K562 (cell line): ENCODE data around the gene LTA. TPM values are rescaled to one million over a fixed set of nuclear protein-coding genes. Genes with fewer than 3 reads are reported as not detected.
A peak's percentile ranks its signal among the peaks of the same experiment; 100 is the strongest.

Experiments
- ATAC-seq: fragments of 200-7000 bp; cut with Tn5 transposase; 3 replicates; pipeline ENCODE4 v1.9.1; 2020; ENCODE audit warnings: moderate library complexity
- BruUV-seq: library from RNA; stranded (reverse); fragments of 400-500 nt; replicated peaks from 2 replicates; lab custom pipeline; 2021; lab: Mats Ljungman, UMichigan
- CTCF ChIA-PET: fragments of 300-600 bp; formaldehyde crosslinking; extraction: SDS; loops from one replicate; lab custom pipeline; 2021; ENCODE audit warnings: low intra/inter-chr PET ratio; lab: Yijun Ruan, JAX
- POLR2A ChIA-PET: fragments of 300-600, 350-650 bp; sonication (Branson Sonifier 250); formaldehyde crosslinking; extraction: SDS; loops from one replicate; lab custom pipeline; 2021; ENCODE audit warnings: antibody characterized with exemption, inconsistent platforms; lab: Yijun Ruan, JAX
- DNase-seq, 4 experiments: peaks; one replicate each; pipeline versions ENCODE4 v3.0.0 to v3.0.0-alpha.2; 2011 to 2018; ENCODE audit warnings: low spot score in 3 of 4, mixed read lengths in 3 of 4; ENCODE audit errors: extremely low read depth in 1 of 4
- FAIRE-seq: peaks from 2 replicates; lab custom pipeline; 2011; peaks lifted over from hg19 to GRCh38; lab: Jason Lieb, UNC
- H2AFZ ChIP-seq: 2 replicates; pipeline ENCODE4 v1.6.0; 2011; ENCODE audit warnings: low read depth, low read length, control low read depth, inconsistent platforms
- H3K27ac ChIP-seq: fragments of 200-600 bp; 3 replicates; pipeline ENCODE4 v1.8.0; 2011; ENCODE audit warnings: low read depth, mild to moderate bottlenecking, control low read depth, inconsistent platforms, low read length, moderate library complexity, mixed read lengths; ENCODE audit errors: extremely low read depth
- H3K27me3 ChIP-seq, 2 experiments: fragments of 300-600 bp in 1 of 2; 2 replicates in 1 of 2; 3 replicates in 1 of 2; pipeline versions ENCODE4 v1.6.0 to v1.8.0; 2011; ENCODE audit warnings: inconsistent platforms in 2 of 2, low read length in 2 of 2, mild to moderate bottlenecking in 1 of 2, mixed read lengths in 1 of 2, moderate library complexity in 1 of 2; ENCODE audit not compliant: control insufficient read depth in 2 of 2, insufficient read depth in 2 of 2
- H3K36me3 ChIP-seq: fragments of 300-600 bp; 3 replicates; pipeline ENCODE4 v1.8.0; 2011; ENCODE audit warnings: mild to moderate bottlenecking, low read length, inconsistent platforms; ENCODE audit not compliant: control insufficient read depth, insufficient read depth
- H3K4me1 ChIP-seq, 2 experiments: fragments of 200-600 bp in 1 of 2; replicated peaks in 1 of 2; 2 replicates in 1 of 2; 3 replicates in 1 of 2; pipeline versions ENCODE4 v1.5.1 to v1.8.0; 2011; ENCODE audit warnings: inconsistent platforms in 2 of 2, low read length in 2 of 2, mild to moderate bottlenecking in 1 of 2, mixed read lengths in 1 of 2, moderate library complexity in 1 of 2; ENCODE audit not compliant: control insufficient read depth in 2 of 2, insufficient read depth in 2 of 2
- H3K4me2 ChIP-seq: 2 replicates; pipeline ENCODE4 v1.6.1; 2011; ENCODE audit warnings: low read length, control low read depth, inconsistent platforms, mixed read lengths; ENCODE audit not compliant: insufficient read depth
- H3K4me3 ChIP-seq: fragments of 200-600 bp; sonication (generic), shearing (Covaris generic); 2 replicates; pipeline ENCODE4 v1.5.1; 2016; ENCODE audit warnings: control low read depth, inconsistent platforms
- H3K79me2 ChIP-seq: fragments of 200-600 bp; 3 replicates; pipeline ENCODE4 v1.8.0; 2011; ENCODE audit warnings: low read length, inconsistent platforms; ENCODE audit not compliant: control insufficient read depth, insufficient read depth
- H3K9ac ChIP-seq, 2 experiments: 2 replicates each; pipeline versions ENCODE4 v1.6.0 to v1.6.1; 2011; ENCODE audit warnings: low read depth in 2 of 2, low read length in 2 of 2, control low read depth in 1 of 2, inconsistent platforms in 1 of 2, mild to moderate bottlenecking in 1 of 2, mixed read lengths in 1 of 2; ENCODE audit not compliant: insufficient read depth in 1 of 2
- H3K9me1 ChIP-seq: one replicate; pipeline ENCODE4 v1.6.0; 2011; ENCODE audit warnings: inconsistent platforms, mild to moderate bottlenecking, low read length, moderate library complexity; ENCODE audit not compliant: control insufficient read depth, insufficient read depth
- H3K9me3 ChIP-seq: replicated peaks from 2 replicates; pipeline ENCODE4 v1.5.1; 2011; ENCODE audit warnings: low read depth, low read length, inconsistent platforms; ENCODE audit not compliant: control insufficient read depth, insufficient read depth
- H4K20me1 ChIP-seq: replicated peaks from 2 replicates; pipeline ENCODE4 v1.6.1; 2011; ENCODE audit warnings: low read length, inconsistent platforms, mixed read lengths; ENCODE audit not compliant: control insufficient read depth, insufficient read depth
- CC2D1A ChIP-seq: fragments of 450-650 bp; IDR thresholded peaks from 2 replicates; pipeline ENCODE4 v1.6.1; 2017; ENCODE audit warnings: mild to moderate bottlenecking
- CHD1 ChIP-seq: fragments of 200-600 bp; sonication (generic); IDR thresholded peaks from one replicate; pipeline ENCODE4 v1.6.1; 2012; ENCODE audit warnings: mild to moderate bottlenecking, moderate library complexity, low read length, inconsistent platforms
- CREB1 ChIP-seq, 2 experiments: sonication (generic) in 1 of 2; formaldehyde crosslinking in 1 of 2; IDR thresholded peaks; 2 replicates each; pipeline versions ENCODE4 v1.6.1 to v1.8.0; 2012 to 2022; ENCODE audit warnings: inconsistent platforms in 1 of 2, mild to moderate bottlenecking in 1 of 2, missing genetic modification reagents in 1 of 2, moderate library complexity in 1 of 2
- ETV5 ChIP-seq: sonication (generic); formaldehyde crosslinking; IDR thresholded peaks from 2 replicates; pipeline ENCODE4 v1.4.0; 2020; ENCODE audit warnings: low read depth, mild to moderate bottlenecking, missing genetic modification reagents
- FOXJ2 ChIP-seq: fragments of 200-800 bp; sonication (Bioruptor generic); IDR thresholded peaks from 2 replicates; pipeline ENCODE4 v1.6.1; 2016; ENCODE audit warnings: missing genetic modification characterization, missing compliant biosample characterization
- IFI16 ChIP-seq: fragments of 250-450 bp; sonication (Bioruptor Pico); IDR thresholded peaks from 2 replicates; pipeline ENCODE4 v2.1.2; 2022; ENCODE audit warnings: mild to moderate bottlenecking, inconsistent platforms
- MYC ChIP-seq, 2 experiments: fragments of 250-450 bp in 1 of 2; sonication (Bioruptor Pico) in 1 of 2; IDR thresholded peaks; 2 replicates each; pipeline versions ENCODE4 v1.5.1 to v1.6.1; 2012 to 2021; ENCODE audit warnings: low read depth in 2 of 2, borderline replicate concordance in 1 of 2, improper control_type of control experiment in 1 of 2, low read length in 1 of 2, mild to moderate bottlenecking in 1 of 2, moderate library complexity in 1 of 2
- NELFE ChIP-seq: IDR thresholded peaks from 2 replicates; pipeline ENCODE4 v1.6.1; 2011; ENCODE audit warnings: mild to moderate bottlenecking; ENCODE audit not compliant: insufficient read depth, insufficient read length
- POLR2AphosphoS2 ChIP-seq: IDR thresholded peaks from 2 replicates; pipeline ENCODE4 v1.6.1; 2012; ENCODE audit warnings: low read length, improper control_type of control experiment
- STAG1 ChIP-seq: sonication (generic); formaldehyde crosslinking; IDR thresholded peaks from 2 replicates; pipeline ENCODE4 v1.5.0; 2020; ENCODE audit warnings: missing genetic modification reagents, borderline replicate concordance
- ZBTB5 ChIP-seq: fragments of 450-650 bp; IDR thresholded peaks from 2 replicates; pipeline ENCODE4 v1.6.1; 2017; ENCODE audit warnings: antibody characterized with exemption
- ZNF3 ChIP-seq: fragments of 250-450 bp; sonication (Bioruptor Pico); IDR thresholded peaks from 2 replicates; pipeline ENCODE4 v1.5.0; 2021; ENCODE audit warnings: mild to moderate bottlenecking, moderate library complexity
- ZNF311 ChIP-seq: fragments of 250-450 bp; sonication (Bioruptor Pico); IDR thresholded peaks from 2 replicates; pipeline ENCODE4 v1.4.0; 2020; ENCODE audit warnings: mild to moderate bottlenecking, moderate library complexity
- ZNF75A ChIP-seq: fragments of 450-650 bp; formaldehyde crosslinking; IDR thresholded peaks from 2 replicates; pipeline ENCODE4 v1.4.0; 2020; ENCODE audit warnings: mild to moderate bottlenecking
- WGBS: fragments of 100-300 bp; shearing (Covaris generic); methylation state at CpG from one replicate; pipeline ENCODE4 v1.1.6; 2016; ENCODE audit warnings: low coverage, mixed read lengths; ENCODE audit not compliant: insufficient coverage; ENCODE audit errors: missing lambda C conversion rate; 5-methylcytosine and 5-hydroxymethylcytosine counted together
- in situ Hi-C: fragments of 300-500 bp; cut with MboI; formaldehyde crosslinking; loops from 4 replicates; pipeline ENCODE4 v1.15.0; 2018; ENCODE audit warnings: inconsistent platforms, mixed read lengths
- intact Hi-C: fragments of 100-400 bp; cut with micrococcal nuclease; formaldehyde crosslinking; loops from 2 replicates; pipeline ENCODE4 v1.14.2; 2022
- polyA plus RNA-seq, 8 experiments: library from polyadenylated mRNA; depleted of rRNA in 4 of 8; stranded (reverse) in 5 of 8; unstranded in 3 of 8; fragments of >200 nt; fragmentation: Nextera tagmentation in 2 of 8; fragmentation: Illumina TruSeq in 1 of 8; extraction: Ambion mirVana in 2 of 8; extraction: Trizol in 1 of 8; gene quantifications; 2 replicates each; pipeline versions ENCODE4 v1.2.1 to v1.2.3, GENCODE V29; 2011 to 2014; ENCODE audit warnings: inconsistent platforms in 1 of 8, missing spikeins in 1 of 8
- total RNA-seq, 7 experiments: library from RNA; depleted of rRNA in 6 of 7; stranded (reverse); fragments of >200 nt in 6 of 7; fragmentation: Illumina TruSeq in 2 of 7; extraction: Trizol in 2 of 7; gene quantifications; 2 replicates each; pipeline versions ENCODE4 v1.2.1 to v1.2.3, GENCODE V29; 2011 to 2021; ENCODE audit warnings: low replicate concordance in 1 of 7
- TF ChIP-seq, protein P1 (sequence below), 2 experiments: fragments of 450-650 bp in 1 of 2; IDR thresholded peaks; 2 replicates each; pipeline ENCODE4 v1.6.1; 2011 to 2017; ENCODE audit warnings: low read depth in 2 of 2, antibody characterized with exemption in 1 of 2, borderline replicate concordance in 1 of 2, low read length in 1 of 2, mild to moderate bottlenecking in 1 of 2, mixed read lengths in 1 of 2; ENCODE audit not compliant: control insufficient read depth in 1 of 2
- TF ChIP-seq, protein P2 (sequence below): fragments of 250-450 bp; sonication (Bioruptor Pico); IDR thresholded peaks from 2 replicates; pipeline ENCODE4 v1.9.0; 2021; ENCODE audit warnings: mild to moderate bottlenecking

Gene LTA
- total and polyA plus RNA-seq, 9 of the 15 experiments (the other 6 are each of a cell fraction or from before 2014, with no cell fraction given), result 0.80 TPM; not detected in 8

GRCh38 chr6:31621320-31621939 lies 49.3 kb downstream of the LTA start:
- intact Hi-C loops (no loop called here), in situ Hi-C loops (no loop called here)
- Histone ChIP-seq H2AFZ (peak overlapping the region; percentile 80), H3K4me2 (peak overlapping the region; percentile 99), H3K27me3 (no peaks in the 10 kb centered on the region), H3K36me3 (peaks cover 56% of the 10 kb centered on the region), H3K9me3 (no peaks in the 10 kb centered on the region), H3K4me3 (peak overlapping the region; percentile 96), H3K9ac (peak overlapping the region; percentile 98 to 99), H4K20me1 (peaks cover 22% of the 10 kb centered on the region; the same call in 1 of the 2 replicates), H3K27ac (peak overlapping the region; percentile 98), H3K79me2 (peaks cover 56% of the 10 kb centered on the region), H3K4me1 (peaks cover 13 to 25% of the 10 kb centered on the region in 2 experiments), H3K9me1 (peaks cover 12% of the 10 kb centered on the region)
- BruUV-seq, result TSS peak; percentile 62
- CTCF ChIA-PET, result no interaction called here
- under 1% methylated on average over 15 of the region's 15 CpGs for WGBS
- no peak for ATAC-seq
- POLR2A ChIA-PET, result interaction anchor here (0.6 to 12.4 kb wide), 21 partner anchors 9 to 241 kb away, joined by 3 to 274 read pairs (median 4); partner anchors contain the start of genes APOM, BAG6, C6orf47 and DDX39B
- no peak for DNase-seq
- FAIRE-seq, result no peak
- TF ChIP-seq STAG1 (CRISPR knock-in tag) (no peak), NELFE (no peak), FOXJ2 (tag) (no peak), CREB1 (IDR thresholded peaks at IDR 0.05) (no peak), CREB1 (CRISPR knock-in tag; IDR thresholded peaks at IDR 0.05) (no peak), ZBTB5 (peak; percentile 55; the same call in 1 of the 2 replicates), ZNF75A (CRISPR knock-in tag) (no peak), ETV5 (CRISPR knock-in tag) (no peak), MYC (IDR thresholded peaks at IDR 0.05; ENCODE audit: low read depth, low read length) (no peak), MYC (CRISPR knock-in tag; IDR thresholded peaks at IDR 0.05; ENCODE audit: borderline replicate concordance, low read depth) (no peak), POLR2AphosphoS2 (no peak), IFI16 (no peak), CHD1 (peak; percentile 95), CC2D1A (0 out of 2 replicates have a peak, but pooled peaks have one; percentile 54), ZNF3 (CRISPR knock-in tag) (no peak), ZNF311 (CRISPR knock-in tag) (no peak)
- TF ChIP-seq, protein P1, sequence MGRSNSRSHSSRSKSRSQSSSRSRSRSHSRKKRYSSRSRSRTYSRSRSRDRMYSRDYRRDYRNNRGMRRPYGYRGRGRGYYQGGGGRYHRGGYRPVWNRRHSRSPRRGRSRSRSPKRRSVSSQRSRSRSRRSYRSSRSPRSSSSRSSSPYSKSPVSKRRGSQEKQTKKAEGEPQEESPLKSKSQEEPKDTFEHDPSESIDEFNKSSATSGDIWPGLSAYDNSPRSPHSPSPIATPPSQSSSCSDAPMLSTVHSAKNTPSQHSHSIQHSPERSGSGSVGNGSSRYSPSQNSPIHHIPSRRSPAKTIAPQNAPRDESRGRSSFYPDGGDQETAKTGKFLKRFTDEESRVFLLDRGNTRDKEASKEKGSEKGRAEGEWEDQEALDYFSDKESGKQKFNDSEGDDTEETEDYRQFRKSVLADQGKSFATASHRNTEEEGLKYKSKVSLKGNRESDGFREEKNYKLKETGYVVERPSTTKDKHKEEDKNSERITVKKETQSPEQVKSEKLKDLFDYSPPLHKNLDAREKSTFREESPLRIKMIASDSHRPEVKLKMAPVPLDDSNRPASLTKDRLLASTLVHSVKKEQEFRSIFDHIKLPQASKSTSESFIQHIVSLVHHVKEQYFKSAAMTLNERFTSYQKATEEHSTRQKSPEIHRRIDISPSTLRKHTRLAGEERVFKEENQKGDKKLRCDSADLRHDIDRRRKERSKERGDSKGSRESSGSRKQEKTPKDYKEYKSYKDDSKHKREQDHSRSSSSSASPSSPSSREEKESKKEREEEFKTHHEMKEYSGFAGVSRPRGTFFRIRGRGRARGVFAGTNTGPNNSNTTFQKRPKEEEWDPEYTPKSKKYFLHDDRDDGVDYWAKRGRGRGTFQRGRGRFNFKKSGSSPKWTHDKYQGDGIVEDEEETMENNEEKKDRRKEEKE (IDR thresholded peaks at IDR 0.05; ENCODE audit: borderline replicate concordance in 1 of 2, control insufficient read depth in 1 of 2, low read depth in 2 of 2, low read length in 1 of 2), result no peak
- TF ChIP-seq, protein P2, sequence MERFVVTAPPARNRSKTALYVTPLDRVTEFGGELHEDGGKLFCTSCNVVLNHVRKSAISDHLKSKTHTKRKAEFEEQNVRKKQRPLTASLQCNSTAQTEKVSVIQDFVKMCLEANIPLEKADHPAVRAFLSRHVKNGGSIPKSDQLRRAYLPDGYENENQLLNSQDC (CRISPR knock-in tag), result no peak
